ENCODE results near the gene ZNF641. TPM values are rescaled to one million over a fixed set of nuclear protein-coding genes. Genes with fewer than 3 reads are reported as not detected.

Gene ZNF641
- total RNA-seq (2014; rRNA removed; shearing (Covaris generic)), result 7.8 and 8.2 TPM in 2 replicates
- 3.2 and 3.3 TPM in 2 replicates for polyA plus RNA-seq (2016; fragmentation: Nextera tagmentation; extraction: Ambion mirVana)

DNA sequence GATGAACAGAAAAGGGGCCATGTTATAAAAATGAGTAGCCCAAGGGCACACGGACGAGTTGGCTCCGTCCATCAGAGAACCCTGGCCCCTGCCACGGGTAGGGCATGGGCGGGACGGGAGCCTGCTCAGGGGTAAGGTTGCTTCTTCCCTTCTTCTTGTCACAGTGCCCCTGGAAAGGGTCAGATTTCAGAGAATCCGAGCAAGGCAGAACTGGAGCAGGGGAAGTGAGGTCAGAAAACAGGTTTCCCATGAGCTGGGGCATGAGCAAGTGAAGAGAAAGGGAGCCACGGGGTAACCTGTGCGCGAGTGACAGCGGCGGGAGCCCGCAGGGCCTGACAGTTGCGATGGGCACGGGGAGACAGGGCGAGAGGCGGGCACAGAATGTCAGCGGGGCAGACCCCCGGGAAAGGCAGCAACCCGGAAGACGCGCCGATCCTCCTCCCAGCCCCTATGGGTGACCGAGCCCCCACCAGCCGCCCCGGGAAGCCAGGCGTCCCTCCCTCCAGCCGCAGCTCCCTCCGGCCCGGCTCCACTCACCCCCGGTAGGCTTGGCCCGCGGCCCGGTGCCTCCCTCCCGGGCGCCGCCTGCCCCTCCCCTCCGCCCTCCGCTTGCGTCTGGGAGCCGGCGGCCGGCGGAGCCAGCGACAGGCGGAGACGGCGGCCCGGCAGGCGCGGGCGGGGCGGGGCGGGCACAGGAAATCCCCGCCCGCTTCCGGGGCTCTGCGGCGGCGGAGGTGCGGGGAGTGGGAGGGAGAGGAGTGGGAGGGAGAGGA, at the start of gene ZNF641:
ZNF641 (minus strand) TSS at position 671 of the 773 bp plus-strand sequence. CDS start 2,829 bp downstream, outside the sequence.
- 1 to 2% methylated on average over 14 to 61 of the region's 61 CpGs for WGBS, 2 experiments (ENCODE audit: low coverage in 1 of 2, low lambda C conversion rate in 2 of 2, missing lambda C conversion rate in 2 of 2)
- peak within 1 kb of the TSS; percentile 59 for H3K27ac ChIP-seq
- H2AFZ ChIP-seq, result peak within 1 kb of the TSS; percentile 97
- no peaks in the 10 kb centered on the region for H3K9me3 ChIP-seq (ENCODE audit: low read depth)
- H3K4me1 ChIP-seq (ENCODE audit: insufficient read depth), result peaks cover 16% of the 10 kb centered on the region
- in situ Hi-C loops (cut with MboI), result no loop called here
- H3K4me3 ChIP-seq, result peak within 1 kb of the TSS; percentile 86
- H3K36me3 ChIP-seq (ENCODE audit: low read depth), result peaks cover 10% of the 10 kb centered on the region; the same call in 1 of the 2 replicates
- H3K79me2 ChIP-seq (ENCODE audit: insufficient read depth), result no peaks in the 10 kb centered on the region
- peak within 1 kb of the TSS; percentile 99 for H3K4me2 ChIP-seq (ENCODE audit: unreplicated experiment)
- peaks cover 23% of the 10 kb centered on the region; the same call in 1 of the 2 replicates for H3F3A ChIP-seq (ENCODE audit: insufficient read depth)
- H4K20me1 ChIP-seq (ENCODE audit: insufficient read depth), result no peaks in the 10 kb centered on the region
- DNase-seq, result peak; percentile 87
- H3K9ac ChIP-seq, result peak within 1 kb of the TSS; percentile 87
- TF ChIP-seq EZH2 (IDR thresholded peaks at IDR 0.05; ENCODE audit: insufficient read depth, poor library complexity, severe bottlenecking), result no peak
- TF ChIP-seq EZH2phosphoT487 (IDR thresholded peaks at IDR 0.05; ENCODE audit: insufficient read depth, low read depth), result no peak
- no peaks in the 10 kb centered on the region for H3K27me3 ChIP-seq (replicated peaks; ENCODE audit: insufficient read depth)
- H3K9me2 ChIP-seq (ENCODE audit: insufficient read depth), result no peaks in the 10 kb centered on the region

DNA sequence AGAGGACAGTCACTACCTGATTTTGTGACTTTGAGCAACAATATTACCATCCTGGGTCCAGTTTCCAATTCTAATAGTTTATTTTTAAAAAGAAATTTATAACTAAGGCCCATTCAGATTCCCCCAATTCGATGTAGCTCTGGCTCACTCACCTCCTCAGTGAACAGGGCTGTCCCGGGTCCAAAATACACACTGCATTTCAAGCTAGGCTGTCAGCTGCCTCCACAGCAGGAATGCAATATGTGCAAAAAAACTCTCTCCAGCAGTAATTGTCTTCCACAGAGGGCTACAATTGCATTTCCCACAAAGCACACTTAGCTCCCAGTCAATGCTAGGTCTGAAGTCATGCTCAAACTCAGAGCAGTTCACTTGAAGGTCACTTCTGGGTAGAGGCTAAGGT, 39.3 kb upstream of the ZNF641 start:
- Histone ChIP-seq H3K36me3 (ENCODE audit: low read depth) (no peaks in the 10 kb centered on the region), H3K9me3 (ENCODE audit: low read depth) (no peaks in the 10 kb centered on the region), H2AFZ (no peak overlapping the region), H3K9me2 (ENCODE audit: insufficient read depth) (no peaks in the 10 kb centered on the region), H3K79me2 (ENCODE audit: insufficient read depth) (no peaks in the 10 kb centered on the region), H3F3A (ENCODE audit: insufficient read depth) (no peaks in the 10 kb centered on the region), H3K4me2 (ENCODE audit: unreplicated experiment) (no peak overlapping the region), H3K27me3 (replicated peaks; ENCODE audit: insufficient read depth) (no peaks in the 10 kb centered on the region), H3K9ac (no peak overlapping the region), H3K27ac (no peak overlapping the region), H4K20me1 (ENCODE audit: insufficient read depth) (no peaks in the 10 kb centered on the region), H3K4me1 (ENCODE audit: insufficient read depth) (peaks cover 19% of the 10 kb centered on the region), H3K4me3 (no peak overlapping the region)
- DNase-seq, result no peak
- TF ChIP-seq EZH2phosphoT487 (IDR thresholded peaks at IDR 0.05; ENCODE audit: insufficient read depth, low read depth) (no peak), EZH2 (IDR thresholded peaks at IDR 0.05; ENCODE audit: insufficient read depth, poor library complexity, severe bottlenecking) (no peak)
- 19 to 25% methylated on average over 2 of the region's 2 CpGs for WGBS, 2 experiments (ENCODE audit: low coverage in 1 of 2, low lambda C conversion rate in 2 of 2, missing lambda C conversion rate in 2 of 2)
- in situ Hi-C loops (cut with MboI), result no loop called here

DNA sequence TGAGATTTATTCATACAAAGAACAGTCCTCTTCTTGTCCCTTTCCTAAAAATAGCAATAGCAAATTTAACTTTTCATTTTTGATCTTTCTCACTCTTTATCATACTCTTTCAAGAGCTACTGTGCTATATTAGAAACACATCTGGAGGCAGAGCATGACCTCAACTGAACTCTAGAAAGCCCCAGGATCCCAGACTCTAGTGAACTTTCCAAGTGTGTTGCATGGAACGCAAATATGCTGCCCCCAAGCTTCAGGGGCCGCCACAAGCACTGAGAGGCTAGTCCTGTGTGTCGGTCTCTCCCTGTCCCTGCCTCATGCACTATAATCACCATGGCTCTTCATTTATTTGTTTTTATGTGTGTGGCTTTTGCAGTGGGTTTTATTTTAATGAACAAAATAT, 38.7 kb upstream of the ZNF641 start:
- no peaks in the 10 kb centered on the region for H3F3A ChIP-seq (ENCODE audit: insufficient read depth)
- H4K20me1 ChIP-seq (ENCODE audit: insufficient read depth), result no peaks in the 10 kb centered on the region
- H3K27me3 ChIP-seq (replicated peaks; ENCODE audit: insufficient read depth), result no peaks in the 10 kb centered on the region
- peak overlapping the region; percentile 38 for H2AFZ ChIP-seq
- in situ Hi-C loops (cut with MboI), result no loop called here
- H3K4me2 ChIP-seq (ENCODE audit: unreplicated experiment), result peak overlapping the region; percentile 25
- H3K9me2 ChIP-seq (ENCODE audit: insufficient read depth), result no peaks in the 10 kb centered on the region
- 45% methylated on average over 3 of the region's 3 CpGs for WGBS, 2 experiments (ENCODE audit: low coverage in 1 of 2, low lambda C conversion rate in 2 of 2, missing lambda C conversion rate in 2 of 2)
- H3K9me3 ChIP-seq (ENCODE audit: low read depth), result no peaks in the 10 kb centered on the region
- no peak overlapping the region for H3K27ac ChIP-seq
- H3K79me2 ChIP-seq (ENCODE audit: insufficient read depth), result no peaks in the 10 kb centered on the region
- DNase-seq, result no peak
- H3K4me3 ChIP-seq, result no peak overlapping the region; the same call in 1 of the 2 replicates
- H3K36me3 ChIP-seq (ENCODE audit: low read depth), result no peaks in the 10 kb centered on the region
- H3K9ac ChIP-seq, result no peak overlapping the region
- peaks cover 19% of the 10 kb centered on the region for H3K4me1 ChIP-seq (ENCODE audit: insufficient read depth)
- no peak for TF ChIP-seq EZH2phosphoT487 (IDR thresholded peaks at IDR 0.05; ENCODE audit: insufficient read depth, low read depth)
- no peak for TF ChIP-seq EZH2 (IDR thresholded peaks at IDR 0.05; ENCODE audit: insufficient read depth, poor library complexity, severe bottlenecking)

GRCh38 chr12:48388938-48389337, 38.2 kb upstream of the ZNF641 start:
- no peak for TF ChIP-seq EZH2phosphoT487 (IDR thresholded peaks at IDR 0.05; ENCODE audit: insufficient read depth, low read depth)
- no peak for TF ChIP-seq EZH2 (IDR thresholded peaks at IDR 0.05; ENCODE audit: insufficient read depth, poor library complexity, severe bottlenecking)
- Histone ChIP-seq H3K4me2 (ENCODE audit: unreplicated experiment) (peak overlapping the region; percentile 25), H3K9ac (no peak overlapping the region), H3K27me3 (replicated peaks; ENCODE audit: insufficient read depth) (no peaks in the 10 kb centered on the region), H3F3A (ENCODE audit: insufficient read depth) (no peaks in the 10 kb centered on the region), H3K36me3 (ENCODE audit: low read depth) (no peaks in the 10 kb centered on the region), H3K27ac (peak overlapping the region; percentile 27), H3K4me1 (ENCODE audit: insufficient read depth) (peaks cover 19% of the 10 kb centered on the region), H3K4me3 (no peak overlapping the region; the same call in 1 of the 2 replicates), H3K9me3 (ENCODE audit: low read depth) (no peaks in the 10 kb centered on the region), H4K20me1 (ENCODE audit: insufficient read depth) (no peaks in the 10 kb centered on the region), H2AFZ (peak overlapping the region; percentile 38), H3K9me2 (ENCODE audit: insufficient read depth) (no peaks in the 10 kb centered on the region), H3K79me2 (ENCODE audit: insufficient read depth) (no peaks in the 10 kb centered on the region)
- peak; percentile 67 for DNase-seq
- WGBS, 2 experiments (ENCODE audit: low coverage in 1 of 2, low lambda C conversion rate in 2 of 2, missing lambda C conversion rate in 2 of 2), result 20 to 36% methylated on average over 2 of the region's 2 CpGs
- in situ Hi-C loops (cut with MboI), result no loop called here

Measured in GM23248 (cell line).